Ectodermal cell (in vitro differentiated cells): ENCODE measurements around the gene RAB8B.
A peak's percentile ranks its signal among the peaks of the same experiment; 100 is the strongest.

Experiments
- H3K27ac ChIP-seq: 2 replicates; pipeline ENCODE4 v1.7.0; 2013; ENCODE audit warnings: mild to moderate bottlenecking, low read depth, low read length; ENCODE audit not compliant: insufficient read depth, poor library complexity, severe bottlenecking
- H3K27me3 ChIP-seq: 2 replicates; pipeline ENCODE4 v1.7.0; 2013; ENCODE audit warnings: mild to moderate bottlenecking, low read length; ENCODE audit not compliant: insufficient read depth, control insufficient read depth, poor library complexity, severe bottlenecking
- H3K36me3 ChIP-seq: one replicate; pipeline ENCODE4 v1.7.0; 2013; ENCODE audit warnings: low read length; ENCODE audit not compliant: control insufficient read depth, insufficient read depth
- H3K4me1 ChIP-seq: one replicate; pipeline ENCODE4 v1.7.0; 2013; ENCODE audit warnings: low read length; ENCODE audit not compliant: control insufficient read depth, insufficient read depth
- H3K4me3 ChIP-seq: 2 replicates; pipeline ENCODE4 v1.7.0; 2013; ENCODE audit warnings: low read depth, low read length, control low read depth; ENCODE audit not compliant: insufficient read depth
- H3K9me3 ChIP-seq: 2 replicates; pipeline ENCODE4 v1.7.0; 2013; ENCODE audit warnings: mild to moderate bottlenecking, low read length, moderate library complexity; ENCODE audit not compliant: control insufficient read depth
- WGBS, 2 experiments: methylation state at CpG; one replicate each; pipeline ENCODE4 v1.1.7; 2013; ENCODE audit warnings: missing lambda C conversion rate in 2 of 2; 5-methylcytosine and 5-hydroxymethylcytosine counted together

The RAB8B gene

GRCh38 chr15:63258658-63259057, 69.3 kb downstream of the RAB8B start:
- 96 to 99% methylated on average over 2 of the region's 2 CpGs for WGBS, 2 experiments

GRCh38 chr15:63260791-63261190, 71.4 kb downstream of the RAB8B start:
- no peaks in the 10 kb centered on the region for H3K9me3 ChIP-seq
- H3K4me3 ChIP-seq: no peak overlapping the region
- H3K27ac ChIP-seq: no peak overlapping the region
- H3K27me3 ChIP-seq: no peaks in the 10 kb centered on the region
- 95 to 98% methylated on average over 5 of the region's 5 CpGs for WGBS, 2 experiments
- peaks cover 11% of the 10 kb centered on the region for H3K36me3 ChIP-seq
- H3K4me1 ChIP-seq: peaks cover 12% of the 10 kb centered on the region

More at GRCh38 chr15:63258658-63259057, 69.3 kb downstream of the RAB8B start:
- peaks cover 17% of the 10 kb centered on the region for H3K4me1 ChIP-seq
- H3K9me3 ChIP-seq: no peaks in the 10 kb centered on the region
- no peak overlapping the region for H3K27ac ChIP-seq
- H3K4me3 ChIP-seq: no peak overlapping the region
- H3K27me3 ChIP-seq: no peaks in the 10 kb centered on the region
- peaks cover 6% of the 10 kb centered on the region for H3K36me3 ChIP-seq

GRCh38 chr15:63261311-63261710, 71.9 kb downstream of the RAB8B start:
- Histone ChIP-seq H3K4me3 (no peak overlapping the region), H3K27me3 (no peaks in the 10 kb centered on the region), H3K36me3 (peaks cover 11% of the 10 kb centered on the region), H3K27ac (no peak overlapping the region), H3K4me1 (peaks cover 6% of the 10 kb centered on the region), H3K9me3 (no peaks in the 10 kb centered on the region)

GRCh38 chr15:63263519-63263918, 74.1 kb downstream of the RAB8B start:
- Histone ChIP-seq H3K36me3 (peaks cover 7% of the 10 kb centered on the region), H3K4me3 (no peak overlapping the region), H3K4me1 (no peaks in the 10 kb centered on the region), H3K27ac (no peak overlapping the region), H3K9me3 (no peaks in the 10 kb centered on the region), H3K27me3 (no peaks in the 10 kb centered on the region)
- 90 to 92% methylated on average over 6 of the region's 6 CpGs for WGBS, 2 experiments

GRCh38 chr15:63264688-63265293, 75.4 kb downstream of the RAB8B start:
- 95 to 100% methylated on average over 1 of the region's 1 CpG for whole genome bisulfite sequencing, 2 experiments
- no peak overlapping the region for H3K27ac ChIP-seq
- no peaks in the 10 kb centered on the region for H3K9me3 ChIP-seq
- no peak overlapping the region for H3K4me3 ChIP-seq
- no peaks in the 10 kb centered on the region for H3K27me3 ChIP-seq
- no peaks in the 10 kb centered on the region for H3K4me1 ChIP-seq
- peaks cover 5% of the 10 kb centered on the region for H3K36me3 ChIP-seq

GRCh38 chr15:63274427-63274826, 85.0 kb downstream of the RAB8B start:
- Histone ChIP-seq H3K27ac (no peak overlapping the region), H3K9me3 (no peaks in the 10 kb centered on the region), H3K36me3 (no peaks in the 10 kb centered on the region), H3K4me1 (peaks cover 6% of the 10 kb centered on the region), H3K4me3 (no peak overlapping the region), H3K27me3 (peaks cover 23% of the 10 kb centered on the region)
- WGBS, 2 experiments: 63 to 75% methylated on average over 3 of the region's 3 CpGs

GRCh38 chr15:63276342-63277037, 87.1 kb downstream of the RAB8B start:
- peaks cover 23% of the 10 kb centered on the region for H3K27me3 ChIP-seq
- H3K4me1 ChIP-seq: peaks cover 6% of the 10 kb centered on the region
- H3K9me3 ChIP-seq: no peaks in the 10 kb centered on the region
- WGBS, 2 experiments: 10 to 12% methylated on average over 8 to 9 of the region's 11 CpGs
- no peaks in the 10 kb centered on the region for H3K36me3 ChIP-seq
- H3K4me3 ChIP-seq: peak overlapping the region; percentile 54
- no peak overlapping the region for H3K27ac ChIP-seq

GRCh38 chr15:63277038-63277892, 87.9 kb downstream of the RAB8B start, which contains the start of gene APH1B:
TSS of gene APH1B (plus strand) at chr15:63277605. CDS start at chr15:63277624, 19 bp downstream.
- H3K4me3 ChIP-seq: peak within 1 kb of the TSS; percentile 54
- H3K36me3 ChIP-seq: no peaks in the 10 kb centered on the region
- no peak within 1 kb of the TSS for H3K27ac ChIP-seq
- peaks cover 23% of the 10 kb centered on the region for H3K27me3 ChIP-seq
- 0% methylated on average over 81 to 102 of the region's 102 CpGs for WGBS, 2 experiments
- H3K4me1 ChIP-seq: peaks cover 6% of the 10 kb centered on the region
- no peaks in the 10 kb centered on the region for H3K9me3 ChIP-seq

- Histone ChIP-seq H3K36me3 (no peaks in the 10 kb centered on the region), H3K9me3 (no peaks in the 10 kb centered on the region), H3K27ac (no peak overlapping the region), H3K27me3 (peaks cover 23% of the 10 kb centered on the region), H3K4me1 (peaks cover 6% of the 10 kb centered on the region), H3K4me3 (peak overlapping the region; percentile 54)
- WGBS, 2 experiments: 23 to 29% methylated on average over 17 of the region's 17 CpGs
Measured at GRCh38 chr15:63277893-63278456, 88.6 kb downstream of the RAB8B start.

GRCh38 chr15:63283126-63283525, 93.7 kb downstream of the RAB8B start:
- no peaks in the 10 kb centered on the region for H3K4me1 ChIP-seq
- H3K36me3 ChIP-seq: no peaks in the 10 kb centered on the region
- WGBS, 2 experiments: 93 to 97% methylated on average over 7 to 8 of the region's 9 CpGs
- H3K27me3 ChIP-seq: peaks cover 6% of the 10 kb centered on the region
- no peak overlapping the region for H3K27ac ChIP-seq
- no peaks in the 10 kb centered on the region for H3K9me3 ChIP-seq
- H3K4me3 ChIP-seq: no peak overlapping the region
